Cardiac muscle cell (in vitro differentiated cells and primary cell): ENCODE measurements around the gene IMMP2L. TPM values are rescaled to one million over a fixed set of nuclear protein-coding genes. Genes with fewer than 3 reads are reported as not detected.

Experiments used
- DNase-seq, 2 donors: peaks; one replicate each; pipeline versions ENCODE4 v3.0.0 to v3.0.0-alpha.2; 2010 to 2017; ENCODE audit warnings: low read depth in 1 of 2, low spot score in 1 of 2
- H3K27ac ChIP-seq: fragments of 200-600 bp; sonication (generic); 2 replicates; pipeline ENCODE4 v1.5.1; 2016
- H3K27me3 ChIP-seq: fragments of 200-600 bp; sonication (generic); 2 replicates; pipeline ENCODE4 v1.6.0; 2016; ENCODE audit warnings: control low read depth
- H3K36me3 ChIP-seq: fragments of 200-600 bp; sonication (generic); 2 replicates; pipeline ENCODE4 v1.5.1; 2016; ENCODE audit warnings: control low read depth
- H3K4me1 ChIP-seq: fragments of 200-600 bp; sonication (generic); 2 replicates; pipeline ENCODE4 v1.8.1; 2017; ENCODE audit warnings: low read depth, mild to moderate bottlenecking, mixed run types
- H3K4me3 ChIP-seq: fragments of 200-600 bp; sonication (generic); 2 replicates; pipeline ENCODE4 v1.5.1; 2016; ENCODE audit warnings: mild to moderate bottlenecking
- H3K9me3 ChIP-seq: fragments of 200-600 bp; sonication (generic); 2 replicates; pipeline ENCODE4 v1.5.1; 2017; ENCODE audit warnings: low read depth, mild to moderate bottlenecking, control low read depth
- polyA plus RNA-seq: library from polyadenylated mRNA; unstranded; fragments of >200 nt; fragmentation: Nextera tagmentation; extraction: Ambion mirVana; gene quantifications from 2 replicates; pipeline ENCODE4 v1.2.1, GENCODE V29; 2016
- total RNA-seq: library from RNA; depleted of rRNA; stranded (reverse); fragments of >200 nt; gene quantifications from 2 replicates; pipeline ENCODE4 v1.2.3, GENCODE V29; 2016
- TF ChIP-seq, protein P1 (sequence below): IDR thresholded peaks from 2 replicates; pipeline ENCODE4 v1.5.1; 2012; ENCODE audit warnings: low read depth, mild to moderate bottlenecking, low read length

Gene IMMP2L
- total and polyA plus RNA-seq, 2 experiments from 2014 or later, result 6.0 to 11.9 TPM

DNA sequence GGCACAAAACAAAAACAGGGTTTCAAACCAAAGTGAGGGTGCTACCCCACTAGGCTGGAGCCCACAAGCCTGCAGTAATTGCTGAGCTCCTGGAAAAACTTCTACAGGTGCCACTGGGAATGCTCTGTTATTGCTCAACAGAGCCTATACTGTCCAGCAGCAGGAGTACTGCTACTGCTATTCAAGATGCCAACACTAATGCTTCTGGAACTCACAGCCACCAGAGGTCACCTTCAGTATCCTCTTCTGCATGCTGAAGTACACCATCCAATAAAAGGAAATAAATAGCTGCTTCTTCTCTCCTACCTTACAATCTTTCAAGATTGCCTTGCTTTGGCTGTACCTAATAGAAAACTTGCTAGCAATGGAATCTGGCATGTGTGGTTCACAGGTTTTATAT lies 249.3 kb downstream of the IMMP2L start:
- Histone ChIP-seq H3K4me3 (no peak overlapping the region), H3K27me3 (no peaks in the 10 kb centered on the region), H3K27ac (no peak overlapping the region), H3K4me1 (no peaks in the 10 kb centered on the region), H3K36me3 (no peaks in the 10 kb centered on the region), H3K9me3 (no peaks in the 10 kb centered on the region)
- DNase-seq, result peak; percentile 3 to 19
- TF ChIP-seq, protein P1, sequence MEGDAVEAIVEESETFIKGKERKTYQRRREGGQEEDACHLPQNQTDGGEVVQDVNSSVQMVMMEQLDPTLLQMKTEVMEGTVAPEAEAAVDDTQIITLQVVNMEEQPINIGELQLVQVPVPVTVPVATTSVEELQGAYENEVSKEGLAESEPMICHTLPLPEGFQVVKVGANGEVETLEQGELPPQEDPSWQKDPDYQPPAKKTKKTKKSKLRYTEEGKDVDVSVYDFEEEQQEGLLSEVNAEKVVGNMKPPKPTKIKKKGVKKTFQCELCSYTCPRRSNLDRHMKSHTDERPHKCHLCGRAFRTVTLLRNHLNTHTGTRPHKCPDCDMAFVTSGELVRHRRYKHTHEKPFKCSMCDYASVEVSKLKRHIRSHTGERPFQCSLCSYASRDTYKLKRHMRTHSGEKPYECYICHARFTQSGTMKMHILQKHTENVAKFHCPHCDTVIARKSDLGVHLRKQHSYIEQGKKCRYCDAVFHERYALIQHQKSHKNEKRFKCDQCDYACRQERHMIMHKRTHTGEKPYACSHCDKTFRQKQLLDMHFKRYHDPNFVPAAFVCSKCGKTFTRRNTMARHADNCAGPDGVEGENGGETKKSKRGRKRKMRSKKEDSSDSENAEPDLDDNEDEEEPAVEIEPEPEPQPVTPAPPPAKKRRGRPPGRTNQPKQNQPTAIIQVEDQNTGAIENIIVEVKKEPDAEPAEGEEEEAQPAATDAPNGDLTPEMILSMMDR, result no peak

DNA sequence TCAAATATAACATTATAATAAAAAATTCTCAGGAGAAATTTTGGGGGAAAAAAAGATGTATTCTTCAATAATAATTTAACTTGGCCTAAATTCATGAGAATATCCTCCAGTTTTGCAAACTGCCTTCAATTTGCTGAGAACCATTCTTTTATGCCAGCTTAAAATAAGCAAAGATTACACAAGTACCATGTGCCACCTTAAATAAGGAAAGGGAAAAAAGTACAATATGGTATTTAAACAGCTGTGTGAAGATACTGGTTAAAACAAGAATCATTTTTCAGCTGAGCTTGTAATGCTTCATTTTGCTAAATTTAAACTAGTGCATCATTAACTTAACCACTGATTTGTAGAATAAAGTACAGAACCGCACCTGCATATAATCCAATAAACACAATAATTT lies 253.6 kb downstream of the IMMP2L start:
- no peak for DNase-seq
- TF ChIP-seq, protein P1, result no peak
- H3K4me1 ChIP-seq, result no peaks in the 10 kb centered on the region
- no peaks in the 10 kb centered on the region for H3K36me3 ChIP-seq
- H3K9me3 ChIP-seq, result no peaks in the 10 kb centered on the region
- H3K27me3 ChIP-seq, result no peaks in the 10 kb centered on the region
- no peak overlapping the region for H3K27ac ChIP-seq
- H3K4me3 ChIP-seq, result no peak overlapping the region

DNA sequence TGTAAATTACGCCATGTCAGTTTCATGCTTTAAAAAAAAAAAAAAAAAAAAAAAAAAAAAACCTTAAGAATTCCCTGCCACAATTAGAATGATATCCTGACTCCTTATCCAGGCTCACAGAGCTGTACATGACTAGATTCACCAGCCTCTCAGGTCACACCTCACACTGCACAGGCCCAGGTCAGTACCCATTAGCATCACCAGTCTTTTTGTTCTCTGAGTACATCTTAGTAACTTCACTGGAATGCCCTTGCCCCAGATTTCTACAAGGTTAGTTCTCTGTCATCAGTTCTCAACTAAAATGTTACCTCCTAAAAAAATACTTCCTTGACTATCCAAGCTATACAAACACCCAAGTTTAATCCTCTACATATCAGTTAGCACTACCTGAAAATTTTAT lies 260.4 kb downstream of the IMMP2L start:
- Histone ChIP-seq H3K27ac (no peak overlapping the region), H3K4me3 (no peak overlapping the region), H3K36me3 (no peaks in the 10 kb centered on the region), H3K9me3 (no peaks in the 10 kb centered on the region), H3K27me3 (no peaks in the 10 kb centered on the region), H3K4me1 (no peaks in the 10 kb centered on the region)
- DNase-seq, result no peak
- TF ChIP-seq, protein P1, result no peak

DNA sequence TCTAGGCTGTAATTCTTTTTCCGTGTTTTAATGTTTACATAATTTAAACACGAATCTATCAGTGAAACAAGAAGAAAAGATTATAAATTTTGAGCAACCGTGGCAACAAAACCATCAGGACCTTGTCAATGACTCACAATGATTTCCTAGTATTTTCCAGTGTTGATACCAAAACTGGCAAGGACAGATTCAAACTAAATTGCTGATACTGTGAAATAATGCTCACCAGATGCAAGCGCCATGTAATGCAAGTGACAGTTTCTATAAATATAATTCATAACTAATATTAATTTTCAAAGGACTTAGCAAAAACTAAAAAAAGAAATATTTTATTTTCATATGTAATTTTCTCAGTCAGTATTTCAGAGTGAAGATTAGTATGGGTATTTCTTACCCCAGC lies 267.8 kb downstream of the IMMP2L start:
- TF ChIP-seq, protein P1, result no peak
- H3K27ac ChIP-seq, result no peak overlapping the region
- no peaks in the 10 kb centered on the region for H3K36me3 ChIP-seq
- H3K9me3 ChIP-seq, result no peaks in the 10 kb centered on the region
- DNase-seq, result no peak
- H3K27me3 ChIP-seq, result no peaks in the 10 kb centered on the region
- peaks cover 11% of the 10 kb centered on the region for H3K4me1 ChIP-seq
- H3K4me3 ChIP-seq, result no peak overlapping the region

DNA sequence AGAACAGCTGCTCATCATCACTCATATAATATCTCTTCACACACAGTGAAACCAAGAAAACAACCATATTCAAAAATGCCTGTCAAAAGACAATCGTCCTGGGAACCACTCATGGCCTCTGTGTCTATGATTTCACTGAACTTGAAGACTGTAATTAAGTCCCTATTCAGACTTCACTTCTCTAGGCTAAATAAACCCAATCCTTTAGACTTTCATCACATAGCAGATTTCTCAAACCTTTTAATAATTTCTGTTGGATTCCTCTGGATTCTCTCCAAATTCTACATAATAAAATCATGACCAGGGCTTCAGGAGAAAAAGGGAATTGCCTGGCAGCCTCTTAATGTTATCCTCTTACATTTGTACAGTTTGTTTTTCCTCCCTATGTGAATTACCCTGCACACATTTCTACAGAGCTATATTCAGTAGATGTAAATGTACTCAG lies 270.2 kb downstream of the IMMP2L start:
- Histone ChIP-seq H3K27me3 (no peaks in the 10 kb centered on the region), H3K4me1 (peaks cover 11% of the 10 kb centered on the region), H3K36me3 (no peaks in the 10 kb centered on the region), H3K4me3 (no peak overlapping the region), H3K9me3 (no peaks in the 10 kb centered on the region), H3K27ac (no peak overlapping the region)
- peak in 1 of 2 donors; percentile 31 for DNase-seq
- TF ChIP-seq, protein P1, result no peak

DNA sequence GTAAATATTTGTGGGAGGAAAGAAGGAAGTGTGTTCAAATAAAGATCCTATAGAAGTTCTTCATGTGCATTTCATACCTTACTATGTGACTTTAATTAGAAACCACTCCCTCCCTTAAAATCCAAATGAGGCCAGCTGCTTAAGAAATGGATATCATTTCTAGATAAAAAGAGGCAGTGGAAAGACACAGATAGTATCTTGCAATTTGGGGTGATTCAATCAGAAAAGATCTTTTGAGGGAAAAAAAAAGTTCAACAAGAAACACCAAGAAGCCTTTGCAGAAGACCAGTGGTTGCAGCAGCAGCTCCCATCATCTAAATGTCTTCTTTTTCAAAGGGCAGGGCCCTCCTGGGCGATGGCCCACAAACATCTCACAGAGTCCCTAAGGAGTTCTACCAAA lies 271.3 kb downstream of the IMMP2L start:
- H3K27me3 ChIP-seq, result no peaks in the 10 kb centered on the region
- TF ChIP-seq, protein P1, result no peak
- H3K9me3 ChIP-seq, result no peaks in the 10 kb centered on the region
- no peak overlapping the region for H3K4me3 ChIP-seq
- H3K4me1 ChIP-seq, result peaks cover 11% of the 10 kb centered on the region
- no peak for DNase-seq
- H3K27ac ChIP-seq, result no peak overlapping the region
- no peaks in the 10 kb centered on the region for H3K36me3 ChIP-seq
